SK-N-SH (cell line): ENCODE measurements around the gene CACNA1H. TPM values are rescaled to one million over a fixed set of nuclear protein-coding genes. Genes with fewer than 3 reads are reported as not detected.

Experiments
- CTCF ChIA-PET: fragments of 300-600, 350-600 bp; formaldehyde crosslinking; extraction: SDS; loops from one replicate; lab custom pipeline; 2021; lab: Yijun Ruan, JAX
- POLR2A ChIA-PET: fragments of 350-600 bp; sonication (Branson Sonifier 250); formaldehyde crosslinking; extraction: SDS; loops from one replicate; lab custom pipeline; 2020; ENCODE audit warnings: antibody characterized with exemption, inconsistent platforms; lab: Yijun Ruan, JAX
- DNase-seq: peaks from one replicate; pipeline ENCODE4 v3.0.0; 2012
- H2AFZ ChIP-seq: fragments of 200-600 bp; sonication (generic); 2 replicates; pipeline ENCODE4 v1.8.1; 2016; ENCODE audit warnings: antibody characterized with exemption, mild to moderate bottlenecking, low read depth
- H3F3A ChIP-seq: fragments of 200-600 bp; sonication (generic); replicated peaks from 2 replicates; pipeline ENCODE3; 2016; ENCODE audit warnings: antibody characterized with exemption, mild to moderate bottlenecking; ENCODE audit not compliant: insufficient read depth
- H3K27ac ChIP-seq, 2 experiments: fragments of 200-500 bp in 1 of 2; fragments of 200-600 bp in 1 of 2; sonication (Bioruptor generic) in 1 of 2; sonication (generic), shearing (Covaris generic) in 1 of 2; 2 replicates each; pipeline versions ENCODE4 v1.5.1 to v1.6.1; 2014 to 2016; ENCODE audit warnings: low read depth in 2 of 2, inconsistent platforms in 1 of 2, low read length in 1 of 2, mild to moderate bottlenecking in 1 of 2, mixed read lengths in 1 of 2
- H3K27me3 ChIP-seq: fragments of 200-600 bp; sonication (generic), shearing (Covaris generic); 2 replicates; pipeline ENCODE4 v1.6.1; 2016; ENCODE audit warnings: mixed run types; ENCODE audit not compliant: insufficient read depth
- H3K36me3 ChIP-seq, 2 experiments: fragments of 200-500 bp in 1 of 2; fragments of 200-600 bp in 1 of 2; sonication (Bioruptor generic) in 1 of 2; sonication (generic) in 1 of 2; replicated peaks in 1 of 2; 2 replicates each; pipeline versions ENCODE3 to v1.5.1; 2014 to 2016; ENCODE audit warnings: low read length in 1 of 2, mild to moderate bottlenecking in 1 of 2; ENCODE audit not compliant: insufficient read depth in 2 of 2, control insufficient read depth in 1 of 2
- H3K4me1 ChIP-seq, 2 experiments: fragments of 200-500 bp in 1 of 2; fragments of 200-600 bp in 1 of 2; sonication (Bioruptor generic) in 1 of 2; sonication (generic), shearing (Covaris generic) in 1 of 2; 2 replicates each; pipeline versions ENCODE4 v1.5.1 to v1.6.1; 2014 to 2016; ENCODE audit warnings: low read depth in 1 of 2, low read length in 1 of 2, mixed run types in 1 of 2; ENCODE audit not compliant: insufficient read depth in 2 of 2, control insufficient read depth in 1 of 2
- H3K4me2 ChIP-seq: fragments of 200-600 bp; sonication (generic), shearing (Covaris generic); 2 replicates; pipeline ENCODE4 v1.6.1; 2017; ENCODE audit warnings: mixed run types
- H3K4me3 ChIP-seq, 2 experiments: fragments of 200-500 bp in 1 of 2; fragments of 200-600 bp in 1 of 2; sonication (Bioruptor generic) in 1 of 2; sonication (generic), shearing (Covaris generic) in 1 of 2; 2 replicates each; pipeline versions ENCODE4 v1.5.1 to v1.8.1; 2014 to 2016; ENCODE audit warnings: low read depth in 2 of 2, inconsistent platforms in 1 of 2, low read length in 1 of 2, mild to moderate bottlenecking in 1 of 2, mixed read lengths in 1 of 2, moderate library complexity in 1 of 2
- H3K79me2 ChIP-seq: fragments of 200-600 bp; sonication (generic); 2 replicates; pipeline ENCODE4 v1.8.1; 2017; ENCODE audit warnings: mild to moderate bottlenecking; ENCODE audit not compliant: insufficient read depth
- H3K9ac ChIP-seq: fragments of 200-600 bp; sonication (generic); 2 replicates; pipeline ENCODE4 v1.6.1; 2017; ENCODE audit warnings: mixed run types
- H3K9me2 ChIP-seq: fragments of 200-600 bp; sonication (generic); 2 replicates; pipeline ENCODE4 v1.6.1; 2017; ENCODE audit warnings: mixed run types
- H3K9me3 ChIP-seq: fragments of 200-600 bp; sonication (generic); 2 replicates; pipeline ENCODE4 v1.6.1; 2017; ENCODE audit warnings: mixed run types, mild to moderate bottlenecking, moderate library complexity
- H4K20me1 ChIP-seq: fragments of 200-600 bp; sonication (generic); 2 replicates; pipeline ENCODE4 v1.6.1; 2017; ENCODE audit warnings: mild to moderate bottlenecking, mixed run types; ENCODE audit not compliant: insufficient read depth
- ELF1 ChIP-seq: IDR thresholded peaks from 2 replicates; pipeline ENCODE4 v1.4.0; 2012
- FOSL2 ChIP-seq: IDR thresholded peaks from 2 replicates; pipeline ENCODE4 v1.4.0; 2012; ENCODE audit warnings: low read depth, mild to moderate bottlenecking, moderate library complexity, borderline replicate concordance
- FOXM1 ChIP-seq: IDR thresholded peaks from 2 replicates; pipeline ENCODE4 v1.4.0; 2012; ENCODE audit warnings: low read depth, mild to moderate bottlenecking
- MXI1 ChIP-seq: IDR thresholded peaks from 2 replicates; pipeline ENCODE4 v1.6.1; 2012; ENCODE audit warnings: mild to moderate bottlenecking, low read depth, low read length, improper control_type of control experiment
- NFIC ChIP-seq: IDR thresholded peaks from 2 replicates; pipeline ENCODE4 v1.4.0; 2012; ENCODE audit warnings: borderline replicate concordance
- POLR2AphosphoS5 ChIP-seq: IDR thresholded peaks from 2 replicates; pipeline ENCODE4 v1.6.1; 2012; ENCODE audit warnings: low read depth, low read length
- RXRA ChIP-seq: IDR thresholded peaks from 2 replicates; pipeline ENCODE4 v1.4.0; 2012; ENCODE audit warnings: low read depth, mild to moderate bottlenecking, borderline replicate concordance
- TEAD4 ChIP-seq: IDR thresholded peaks from 2 replicates; pipeline ENCODE4 v1.4.0; 2012; ENCODE audit warnings: mild to moderate bottlenecking, borderline replicate concordance; ENCODE audit not compliant: insufficient read depth
- WGBS: methylation state at CpG from one replicate; pipeline ENCODE4 v1.1.6; 2017; ENCODE audit warnings: low lambda C conversion rate; 5-methylcytosine and 5-hydroxymethylcytosine counted together
- polyA plus RNA-seq, 3 experiments: library from polyadenylated mRNA; depleted of rRNA; stranded (reverse); fragments of >200 nt; gene quantifications; 2 replicates each; pipeline ENCODE4 v1.2.3, GENCODE V29; 2012
- TF ChIP-seq, protein P1 (sequence below): IDR thresholded peaks from 2 replicates; pipeline ENCODE4 v1.4.0; 2012; ENCODE audit warnings: low read depth, borderline replicate concordance
- TF ChIP-seq, protein P2 (sequence below): IDR thresholded peaks from 2 replicates; pipeline ENCODE4 v1.4.0; 2012; ENCODE audit warnings: low read depth, borderline replicate concordance

CACNA1H gene
- polyA plus RNA-seq, 1 of the 3 experiments (the other 2 are of a cell fraction): not detected

- TF ChIP-seq MXI1 (no peak), RXRA (no peak)
- TF ChIP-seq, protein P1, sequence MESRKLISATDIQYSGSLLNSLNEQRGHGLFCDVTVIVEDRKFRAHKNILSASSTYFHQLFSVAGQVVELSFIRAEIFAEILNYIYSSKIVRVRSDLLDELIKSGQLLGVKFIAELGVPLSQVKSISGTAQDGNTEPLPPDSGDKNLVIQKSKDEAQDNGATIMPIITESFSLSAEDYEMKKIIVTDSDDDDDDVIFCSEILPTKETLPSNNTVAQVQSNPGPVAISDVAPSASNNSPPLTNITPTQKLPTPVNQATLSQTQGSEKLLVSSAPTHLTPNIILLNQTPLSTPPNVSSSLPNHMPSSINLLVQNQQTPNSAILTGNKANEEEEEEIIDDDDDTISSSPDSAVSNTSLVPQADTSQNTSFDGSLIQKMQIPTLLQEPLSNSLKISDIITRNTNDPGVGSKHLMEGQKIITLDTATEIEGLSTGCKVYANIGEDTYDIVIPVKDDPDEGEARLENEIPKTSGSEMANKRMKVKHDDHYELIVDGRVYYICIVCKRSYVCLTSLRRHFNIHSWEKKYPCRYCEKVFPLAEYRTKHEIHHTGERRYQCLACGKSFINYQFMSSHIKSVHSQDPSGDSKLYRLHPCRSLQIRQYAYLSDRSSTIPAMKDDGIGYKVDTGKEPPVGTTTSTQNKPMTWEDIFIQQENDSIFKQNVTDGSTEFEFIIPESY: no peak
These were observed 28.6 kb upstream of the CACNA1H start (continued) for GRCh38 chr16:1124291-1124690.

DNA sequence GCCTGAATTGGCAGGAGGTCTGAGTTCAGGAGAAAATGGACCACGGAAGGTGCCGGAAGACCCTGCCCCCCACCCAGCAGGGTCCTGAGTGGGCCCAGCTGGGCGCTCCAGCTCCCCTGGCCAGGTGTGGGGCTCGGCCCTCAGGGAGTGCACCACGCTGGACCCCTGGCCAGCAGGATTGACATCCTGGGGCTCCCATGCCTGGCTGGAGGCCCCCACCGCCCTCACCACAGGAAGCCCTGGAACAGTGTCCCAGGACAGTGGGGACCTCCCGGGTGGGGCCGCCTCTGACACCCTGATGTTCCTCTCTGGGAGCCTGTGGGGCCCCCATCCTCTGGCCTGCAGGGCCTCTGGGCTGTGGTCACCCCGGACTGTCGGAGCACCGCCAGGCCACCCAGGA, 28.1 kb upstream of the CACNA1H start:
- no peaks in the 10 kb centered on the region for H3K36me3 ChIP-seq
- no peaks in the 10 kb centered on the region for H3F3A ChIP-seq
- ChIA-PET CTCF (interaction anchor here (0.7 to 1.5 kb wide), 2 partner anchors 69 kb away, joined by 3 to 6 read pairs; no protein-coding TSS in a partner anchor), POLR2A (no interaction called here)
- no peak for DNase-seq
- H2AFZ ChIP-seq: no peak overlapping the region
- no peaks in the 10 kb centered on the region for H3K4me1 ChIP-seq
- no peak for TF ChIP-seq FOXM1
- TF ChIP-seq TEAD4: no peak
- TF ChIP-seq FOSL2: no peak
- no peak overlapping the region for H3K9ac ChIP-seq
- 64% methylated on average over 3 of the region's 11 CpGs for WGBS
- H3K4me3 ChIP-seq: no peak overlapping the region
- no peak overlapping the region for H3K27ac ChIP-seq
- H3K79me2 ChIP-seq: no peaks in the 10 kb centered on the region
- no peaks in the 10 kb centered on the region for H3K9me3 ChIP-seq
- 0 out of 2 replicates have a peak, but pooled peaks cover 2% of the 10 kb centered on the region for H4K20me1 ChIP-seq
- peaks cover 53% of the 10 kb centered on the region for H3K27me3 ChIP-seq
- no peak overlapping the region for H3K4me2 ChIP-seq
- no peaks in the 10 kb centered on the region for H3K9me2 ChIP-seq

- no peak overlapping the region for H2AFZ ChIP-seq
- H3K4me2 ChIP-seq: no peak overlapping the region
- 0 out of 2 replicates have a peak, but pooled peaks cover under 1% of the 10 kb centered on the region for H4K20me1 ChIP-seq
- H3K9ac ChIP-seq: no peak overlapping the region
- no peaks in the 10 kb centered on the region for H3K9me3 ChIP-seq
- POLR2A ChIA-PET: no interaction called here
- TF ChIP-seq ELF1 (no peak), POLR2AphosphoS5 (no peak), NFIC (no peak), RXRA (no peak)
- TF ChIP-seq, protein P1: no peak
- TF ChIP-seq, protein P2, sequence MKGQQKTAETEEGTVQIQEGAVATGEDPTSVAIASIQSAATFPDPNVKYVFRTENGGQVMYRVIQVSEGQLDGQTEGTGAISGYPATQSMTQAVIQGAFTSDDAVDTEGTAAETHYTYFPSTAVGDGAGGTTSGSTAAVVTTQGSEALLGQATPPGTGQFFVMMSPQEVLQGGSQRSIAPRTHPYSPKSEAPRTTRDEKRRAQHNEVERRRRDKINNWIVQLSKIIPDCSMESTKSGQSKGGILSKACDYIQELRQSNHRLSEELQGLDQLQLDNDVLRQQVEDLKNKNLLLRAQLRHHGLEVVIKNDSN: no peak
- H3K27me3 ChIP-seq: peaks cover 46% of the 10 kb centered on the region
- WGBS: 24% methylated on average over 15 of the region's 18 CpGs
- H3K79me2 ChIP-seq: no peaks in the 10 kb centered on the region
- H3K36me3 ChIP-seq: no peaks in the 10 kb centered on the region
- no peak overlapping the region for H3K4me3 ChIP-seq
- no peak for DNase-seq
- CTCF ChIA-PET: interaction anchor here (1.1 to 1.5 kb wide), 4 partner anchors 10 to 70 kb away, joined by 3 to 6 read pairs (median 4); no protein-coding TSS in a partner anchor
- no peaks in the 10 kb centered on the region for H3K4me1 ChIP-seq
- H3F3A ChIP-seq: no peaks in the 10 kb centered on the region
- H3K27ac ChIP-seq: no peak overlapping the region
- no peaks in the 10 kb centered on the region for H3K9me2 ChIP-seq
These were observed 27.4 kb upstream of the CACNA1H start for GRCh38 chr16:1125471-1125870.
